Astrocyte of the spinal cord (primary cell): Measurements from ENCODE around the gene RNASE12.
"Not testable (repeated sequence)": the region's sequence is repeated elsewhere in the genome, so short reads cannot be mapped to it uniquely, and the experiment has no call there.

Source experiments
- DNase-seq: peaks from one replicate; pipeline ENCODE4 v3.0.0; 2011; ENCODE audit warnings: low read depth, low spot score
- H3K4me3 ChIP-seq: 2 replicates; pipeline ENCODE4 v1.5.1; 2011; ENCODE audit warnings: low read depth, mild to moderate bottlenecking, low read length, moderate library complexity
- CTCF ChIP-seq: IDR thresholded peaks from 2 replicates; pipeline ENCODE4 v1.5.1; 2012; ENCODE audit warnings: low read depth, mild to moderate bottlenecking, low read length, inconsistent platforms
- in situ Hi-C: cut with HindIII; loops from 2 replicates; pipeline ENCODE4 v1.10.0; 2017; ENCODE audit warnings: low sequenced_read_pairs

Gene RNASE12

GRCh38 chr14:20622816-20623291, 31.7 kb upstream of the RNASE12 start:
- in situ Hi-C loops = no loop called here
- no peak for TF ChIP-seq CTCF
- DNase-seq = no peak
- H3K4me3 ChIP-seq = no peak overlapping the region

- in situ Hi-C loops = no loop called here
- H3K4me3 ChIP-seq = no peak overlapping the region
- no peak for DNase-seq
- no peak for TF ChIP-seq CTCF
Measured at GRCh38 chr14:20620798-20621478, 29.8 kb upstream of the RNASE12 start.

- DNase-seq, H3K4me3 ChIP-seq, in situ Hi-C loops: not testable (repeated sequence)
Measured at GRCh38 chr14:20619688-20620087, 28.5 kb upstream of the RNASE12 start.

GRCh38 chr14:20618271-20618749, 27.1 kb upstream of the RNASE12 start:
- H3K4me3 ChIP-seq = no peak overlapping the region
- in situ Hi-C loops = no loop called here
- DNase-seq = no peak
- TF ChIP-seq CTCF = no peak

- TF ChIP-seq CTCF = no peak
- DNase-seq = no peak
- in situ Hi-C loops = no loop called here
- no peak overlapping the region for H3K4me3 ChIP-seq
Measured at GRCh38 chr14:20617138-20618003, 26.2 kb upstream of the RNASE12 start.

GRCh38 chr14:20615996-20616395, 24.8 kb upstream of the RNASE12 start:
- H3K4me3 ChIP-seq = no peak overlapping the region
- no peak for TF ChIP-seq CTCF
- no peak for DNase-seq
- in situ Hi-C loops = no loop called here
